AG04450 (cell line): ENCODE data around the gene NYAP1. TPM values are rescaled to one million over a fixed set of nuclear protein-coding genes. Genes with fewer than 3 reads are reported as not detected.
"Not testable (repeated sequence)": the region's sequence is repeated elsewhere in the genome, so short reads cannot be mapped to it uniquely, and the experiment has no call there.

Experiments used
- CTCF ChIA-PET: fragments of 300-600, 350-600 bp; formaldehyde crosslinking; extraction: SDS; loops from one replicate; lab custom pipeline; 2022; ENCODE audit warnings: antibody characterized with exemption, inconsistent platforms; lab: Charles Lee
- POLR2A ChIA-PET: fragments of 350-600 bp; formaldehyde crosslinking; extraction: SDS; loops from one replicate; lab custom pipeline; 2021; ENCODE audit warnings: antibody characterized with exemption, inconsistent platforms; lab: Yijun Ruan, JAX
- DNase-seq: peaks from one replicate; pipeline ENCODE4 v3.0.0-alpha.2; 2011; ENCODE audit warnings: low read depth, low spot score
- H3K27ac ChIP-seq: one replicate; pipeline ENCODE4 v1.5.1; 2012; ENCODE audit warnings: low read depth, low read length, control low read depth
- H3K27me3 ChIP-seq: one replicate; pipeline ENCODE4 v1.6.0; 2012; ENCODE audit warnings: low read length; ENCODE audit not compliant: control insufficient read depth, insufficient read depth
- H3K4me3 ChIP-seq: 2 replicates; pipeline ENCODE4 v1.5.1; 2011; ENCODE audit warnings: mild to moderate bottlenecking, low read depth, low read length, control low read depth
- H3K9me3 ChIP-seq: 2 replicates; pipeline ENCODE4 v1.5.1; 2012; ENCODE audit warnings: low read length; ENCODE audit not compliant: control insufficient read depth, insufficient read depth
- polyA plus RNA-seq: library from polyadenylated mRNA; depleted of rRNA; stranded (reverse); fragments of >200 nt; gene quantifications from 2 replicates; pipeline ENCODE4 v1.2.3, GENCODE V29; 2011
- TF ChIP-seq, protein P1 (sequence below): IDR thresholded peaks from 2 replicates; pipeline ENCODE4 v1.5.1; 2011; ENCODE audit warnings: low read depth, low read length, control low read depth, inconsistent platforms

NYAP1 gene
- polyA plus RNA-seq, 1 experiment = 0.35 TPM

DNA sequence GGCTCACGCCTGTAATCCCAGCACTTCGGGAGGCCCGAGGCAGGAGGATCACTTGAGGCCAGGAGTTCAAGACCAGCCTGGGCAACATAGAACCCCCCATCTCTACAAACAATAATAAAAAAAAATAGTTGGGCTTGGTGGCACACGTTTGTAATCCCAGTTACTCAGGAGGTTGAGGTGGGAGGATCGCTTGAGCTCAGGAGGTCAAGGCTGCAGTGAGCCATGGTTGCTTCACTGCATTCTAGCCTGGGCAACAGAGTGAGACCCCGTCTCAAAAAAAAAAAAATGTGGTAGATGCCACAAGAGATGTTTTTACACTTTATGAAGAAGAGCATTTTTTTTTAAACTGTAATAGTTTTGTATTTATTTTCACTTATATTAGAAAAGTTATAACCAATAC lies 12.8 kb downstream of the NYAP1 start:
- ChIA-PET POLR2A (no interaction called here), CTCF (interaction anchor here (1.3 to 2.1 kb wide), 4 partner anchors 14 to 63 kb away, joined by 4 to 9 read pairs (median 6); no protein-coding TSS in a partner anchor)
- TF ChIP-seq, protein P1, sequence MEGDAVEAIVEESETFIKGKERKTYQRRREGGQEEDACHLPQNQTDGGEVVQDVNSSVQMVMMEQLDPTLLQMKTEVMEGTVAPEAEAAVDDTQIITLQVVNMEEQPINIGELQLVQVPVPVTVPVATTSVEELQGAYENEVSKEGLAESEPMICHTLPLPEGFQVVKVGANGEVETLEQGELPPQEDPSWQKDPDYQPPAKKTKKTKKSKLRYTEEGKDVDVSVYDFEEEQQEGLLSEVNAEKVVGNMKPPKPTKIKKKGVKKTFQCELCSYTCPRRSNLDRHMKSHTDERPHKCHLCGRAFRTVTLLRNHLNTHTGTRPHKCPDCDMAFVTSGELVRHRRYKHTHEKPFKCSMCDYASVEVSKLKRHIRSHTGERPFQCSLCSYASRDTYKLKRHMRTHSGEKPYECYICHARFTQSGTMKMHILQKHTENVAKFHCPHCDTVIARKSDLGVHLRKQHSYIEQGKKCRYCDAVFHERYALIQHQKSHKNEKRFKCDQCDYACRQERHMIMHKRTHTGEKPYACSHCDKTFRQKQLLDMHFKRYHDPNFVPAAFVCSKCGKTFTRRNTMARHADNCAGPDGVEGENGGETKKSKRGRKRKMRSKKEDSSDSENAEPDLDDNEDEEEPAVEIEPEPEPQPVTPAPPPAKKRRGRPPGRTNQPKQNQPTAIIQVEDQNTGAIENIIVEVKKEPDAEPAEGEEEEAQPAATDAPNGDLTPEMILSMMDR = no peak

DNA sequence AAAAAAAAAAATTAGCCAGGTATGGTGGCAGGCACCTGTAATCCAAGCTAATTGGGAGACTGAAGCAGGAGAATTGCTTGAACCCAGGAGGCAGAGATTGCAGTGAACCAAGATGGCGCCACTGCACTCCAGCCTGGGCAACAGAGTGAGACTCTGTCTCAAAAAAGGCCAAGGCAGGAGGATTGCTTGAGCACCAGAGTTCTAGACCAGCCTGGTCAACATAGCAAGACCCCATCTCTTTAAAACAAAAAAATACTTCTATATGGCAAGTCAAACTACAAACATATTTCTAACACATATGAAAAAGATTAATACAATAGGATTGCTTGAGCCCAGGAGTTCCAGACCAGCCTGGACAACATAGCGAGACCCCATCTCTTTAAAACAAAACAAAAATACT lies 17.0 kb downstream of the NYAP1 start:
- H3K9me3 ChIP-seq, H3K27me3 ChIP-seq, H3K27ac ChIP-seq, POLR2A ChIA-PET, DNase-seq, H3K4me3 ChIP-seq, CTCF ChIA-PET: not testable (repeated sequence)

More for the DNA sequence above, 12.8 kb downstream of the NYAP1 start:
- DNase-seq = no peak
- H3K27me3 ChIP-seq = peaks cover 3% of the 10 kb centered on the region
- no peak overlapping the region for H3K27ac ChIP-seq
- no peaks in the 10 kb centered on the region for H3K9me3 ChIP-seq
- no peak overlapping the region for H3K4me3 ChIP-seq

GRCh38 chr7:100504031-100504430 lies 20.3 kb downstream of the NYAP1 start:
- H3K27me3 ChIP-seq, H3K4me3 ChIP-seq, DNase-seq, H3K27ac ChIP-seq, H3K9me3 ChIP-seq, POLR2A ChIA-PET: not testable (repeated sequence)
- CTCF ChIA-PET = interaction anchor here (0.7 kb wide), 1 partner anchor 30 kb away, joined by 5 read pairs; no protein-coding TSS in a partner anchor

GRCh38 chr7:100504887-100505611 lies 21.3 kb downstream of the NYAP1 start:
- CTCF ChIA-PET = interaction anchor here (0.7 kb wide), 1 partner anchor 29 kb away, joined by 5 read pairs; no protein-coding TSS in a partner anchor
- DNase-seq = no peak
- TF ChIP-seq, protein P1 = no peak
- Histone ChIP-seq H3K9me3 (no peaks in the 10 kb centered on the region), H3K27me3 (no peaks in the 10 kb centered on the region), H3K27ac (no peak overlapping the region), H3K4me3 (no peak overlapping the region)
- POLR2A ChIA-PET = interaction anchor here (0.5 to 0.7 kb wide), 2 partner anchors 11 to 94 kb away, joined by 4 read pairs; no protein-coding TSS in a partner anchor

DNA sequence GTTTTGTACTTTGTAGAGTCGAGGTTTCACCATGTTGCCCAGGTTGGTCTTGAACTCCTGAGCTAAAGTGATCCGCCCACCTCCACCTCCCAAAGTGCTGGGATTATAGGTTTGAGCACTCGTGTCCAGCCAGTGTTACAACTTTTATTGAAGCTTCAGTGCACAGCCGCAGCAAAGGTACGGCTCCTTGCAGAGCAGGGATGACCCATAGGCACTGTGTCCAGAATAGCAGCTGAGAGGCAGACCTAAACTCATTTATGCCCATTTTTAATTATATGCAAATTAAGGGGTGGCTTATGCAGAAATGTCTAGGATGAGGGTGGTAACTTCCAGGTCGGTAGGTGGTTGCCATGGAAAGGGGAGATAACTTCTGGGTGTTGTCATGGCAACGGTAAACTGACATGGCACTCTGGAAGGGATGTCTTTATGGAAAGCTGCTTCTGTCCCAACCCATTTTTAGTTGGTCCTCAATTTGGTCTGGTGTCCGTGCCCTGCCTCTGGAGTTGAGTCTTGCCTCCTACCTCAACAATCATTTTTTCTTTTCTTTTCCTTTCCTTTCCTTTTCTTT lies 22.7 kb downstream of the NYAP1 start:
- POLR2A ChIA-PET = no interaction called here
- TF ChIP-seq, protein P1 = no peak
- Histone ChIP-seq H3K9me3 (no peaks in the 10 kb centered on the region), H3K27ac (no peak overlapping the region), H3K27me3 (no peaks in the 10 kb centered on the region), H3K4me3 (no peak overlapping the region)
- DNase-seq = no peak
- CTCF ChIA-PET = interaction anchor here (0.6 to 1.2 kb wide), 3 partner anchors 30 to 201 kb away, joined by 3 to 5 read pairs (median 4); no protein-coding TSS in a partner anchor

DNA sequence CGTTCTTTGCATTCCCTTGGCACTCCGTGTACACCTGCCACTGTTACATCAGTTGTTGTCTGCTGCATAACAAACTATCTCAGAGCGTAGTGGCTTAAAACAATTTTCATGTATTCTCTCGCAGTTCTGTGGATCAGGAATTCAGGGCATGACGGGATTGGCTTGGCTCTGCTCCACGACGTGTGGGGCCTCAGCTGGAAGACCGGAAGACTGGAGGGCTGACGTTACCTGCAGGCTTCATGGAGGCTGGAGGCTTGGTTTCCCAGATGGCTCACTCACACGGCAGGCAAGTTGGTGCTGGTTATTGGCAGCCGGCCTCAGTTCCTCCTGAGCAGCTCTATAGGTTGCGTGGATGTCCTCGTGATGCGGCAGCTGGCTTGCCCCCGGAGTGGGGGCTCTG lies 25.5 kb downstream of the NYAP1 start:
- Histone ChIP-seq H3K4me3 (no peak overlapping the region), H3K27ac (peak overlapping the region; percentile 57), H3K27me3 (no peaks in the 10 kb centered on the region), H3K9me3 (no peaks in the 10 kb centered on the region)
- CTCF ChIA-PET = no interaction called here
- peak; percentile 78 for DNase-seq
- POLR2A ChIA-PET = no interaction called here
- TF ChIP-seq, protein P1 = no peak
